HEK293 (cell line): ENCODE measurements around the gene UGT1A4.

Experiments
- CTCF ChIA-PET: fragments of 350-600 bp; formaldehyde crosslinking; extraction: SDS; loops from one replicate; lab custom pipeline; 2021; ENCODE audit warnings: antibody characterized with exemption; lab: Yijun Ruan, JAX
- POLR2A ChIA-PET: fragments of 300-600 bp; formaldehyde crosslinking; extraction: SDS; loops from one replicate; lab custom pipeline; 2020; ENCODE audit warnings: antibody characterized with exemption, inconsistent platforms; lab: Yijun Ruan, JAX
- H3K27ac ChIP-seq: fragments of 200-500 bp; sonication (Bioruptor generic); 2 replicates; pipeline ENCODE4 v1.5.1; 2014; ENCODE audit warnings: low read depth, low read length, control low read depth, inconsistent platforms; ENCODE audit errors: extremely low read depth
- H3K36me3 ChIP-seq, 2 experiments: fragments of 200-500 bp in 1 of 2; sonication (Bioruptor generic) in 1 of 2; 1 replicate in 1 of 2; 2 replicates in 1 of 2; pipeline ENCODE4 v1.5.1; 2014 to 2017; ENCODE audit warnings: inconsistent platforms in 2 of 2, low read length in 2 of 2; ENCODE audit not compliant: control insufficient read depth in 2 of 2, insufficient read depth in 1 of 2
- H3K4me1 ChIP-seq: fragments of 200-500 bp; sonication (Bioruptor generic); 2 replicates; pipeline ENCODE4 v1.5.1; 2014; ENCODE audit warnings: mild to moderate bottlenecking, low read length, inconsistent platforms; ENCODE audit not compliant: control insufficient read depth, insufficient read depth
- H3K4me3 ChIP-seq: 2 replicates; pipeline ENCODE4 v1.5.1; 2011; ENCODE audit warnings: low read depth, mild to moderate bottlenecking, control low read depth, low read length, moderate library complexity
- H3K9me3 ChIP-seq: fragments of 200-500 bp; sonication (Bioruptor generic); 2 replicates; pipeline ENCODE4 v1.5.1; 2014; ENCODE audit warnings: low read depth, low read length, inconsistent platforms; ENCODE audit not compliant: control insufficient read depth, insufficient read depth
- GLI2 ChIP-seq: fragments of 450-650 bp; formaldehyde crosslinking; IDR thresholded peaks from 2 replicates; pipeline ENCODE4; 2017; ENCODE audit warnings: missing biosample characterization, missing genetic modification characterization, low read depth, borderline replicate concordance
- MYNN ChIP-seq: fragments of 450-650 bp; formaldehyde crosslinking; IDR thresholded peaks from 2 replicates; pipeline ENCODE4 v1.5.1; 2016; ENCODE audit warnings: missing biosample characterization, missing genetic modification characterization, borderline replicate concordance
- PRDM10 ChIP-seq: fragments of 450-650 bp; formaldehyde crosslinking; IDR thresholded peaks from 2 replicates; pipeline ENCODE4 v1.5.1; 2016; ENCODE audit warnings: missing biosample characterization, missing genetic modification characterization
- SP2 ChIP-seq: fragments of 450-650 bp; formaldehyde crosslinking; IDR thresholded peaks from 2 replicates; pipeline ENCODE4 v1.5.1; 2016; ENCODE audit warnings: missing biosample characterization, missing genetic modification characterization
- ZNF155 ChIP-seq: fragments of 450-650 bp; formaldehyde crosslinking; IDR thresholded peaks from 2 replicates; pipeline ENCODE4 v1.5.1; 2016; ENCODE audit warnings: missing biosample characterization, missing genetic modification characterization
- ZNF157 ChIP-seq: fragments of 450-650 bp; formaldehyde crosslinking; IDR thresholded peaks from 2 replicates; pipeline ENCODE4 v1.5.1; 2016; ENCODE audit warnings: missing biosample characterization, missing genetic modification characterization
- ZNF2 ChIP-seq: fragments of 450-650 bp; formaldehyde crosslinking; IDR thresholded peaks from 2 replicates; pipeline ENCODE4 v1.5.1; 2016; ENCODE audit warnings: missing biosample characterization, missing genetic modification characterization
- ZNF223 ChIP-seq: fragments of 450-650 bp; formaldehyde crosslinking; IDR thresholded peaks from 2 replicates; pipeline ENCODE4 v1.5.1; 2016; ENCODE audit warnings: missing biosample characterization, missing genetic modification characterization
- ZNF292 ChIP-seq: fragments of 450-650 bp; formaldehyde crosslinking; IDR thresholded peaks from 2 replicates; pipeline ENCODE4 v1.5.1; 2016; ENCODE audit warnings: low read depth, missing biosample characterization, missing genetic modification characterization, borderline replicate concordance
- ZNF302 ChIP-seq: fragments of 450-650 bp; formaldehyde crosslinking; IDR thresholded peaks from 2 replicates; pipeline ENCODE4 v1.5.1; 2016; ENCODE audit warnings: missing biosample characterization, missing genetic modification characterization, low read depth
- ZNF350 ChIP-seq: fragments of 450-650 bp; formaldehyde crosslinking; IDR thresholded peaks from 2 replicates; pipeline ENCODE4 v1.5.0; 2017; ENCODE audit warnings: missing biosample characterization, mild to moderate bottlenecking, missing genetic modification characterization
- ZNF362 ChIP-seq: fragments of 450-650 bp; formaldehyde crosslinking; IDR thresholded peaks from 2 replicates; pipeline ENCODE4 v1.5.1; 2016; ENCODE audit warnings: missing biosample characterization, missing genetic modification characterization
- ZNF449 ChIP-seq: fragments of 450-650 bp; formaldehyde crosslinking; IDR thresholded peaks from 2 replicates; pipeline ENCODE4 v1.5.1; 2017; ENCODE audit warnings: missing biosample characterization, mild to moderate bottlenecking, missing genetic modification characterization, moderate library complexity
- ZNF48 ChIP-seq: fragments of 450-650 bp; formaldehyde crosslinking; IDR thresholded peaks from 2 replicates; pipeline ENCODE4 v1.5.1; 2016; ENCODE audit warnings: missing biosample characterization, missing genetic modification characterization
- ZNF513 ChIP-seq: fragments of 450-650 bp; IDR thresholded peaks from 2 replicates; pipeline ENCODE4 v1.5.1; 2018; ENCODE audit warnings: missing biosample characterization, missing genetic modification characterization
- ZNF558 ChIP-seq: fragments of 450-650 bp; formaldehyde crosslinking; IDR thresholded peaks from 2 replicates; pipeline ENCODE4 v1.5.1; 2016; ENCODE audit warnings: missing biosample characterization, missing genetic modification characterization
- ZNF707 ChIP-seq: fragments of 450-650 bp; formaldehyde crosslinking; IDR thresholded peaks from 2 replicates; pipeline ENCODE4 v1.5.1; 2016; ENCODE audit warnings: missing biosample characterization, missing genetic modification characterization
- ZNF747 ChIP-seq: fragments of 450-650 bp; formaldehyde crosslinking; IDR thresholded peaks from 2 replicates; pipeline ENCODE4 v1.5.1; 2016; ENCODE audit warnings: missing biosample characterization, missing genetic modification characterization
- ZNF777 ChIP-seq: fragments of 450-650 bp; formaldehyde crosslinking; IDR thresholded peaks from 2 replicates; pipeline ENCODE4 v1.5.1; 2017; ENCODE audit warnings: missing biosample characterization, missing genetic modification characterization, borderline replicate concordance
- ZNF785 ChIP-seq: fragments of 450-650 bp; formaldehyde crosslinking; IDR thresholded peaks from 2 replicates; pipeline ENCODE4 v1.5.1; 2016; ENCODE audit warnings: missing biosample characterization, missing genetic modification characterization
- TF ChIP-seq, protein P1 (sequence below): fragments of 450-650 bp; formaldehyde crosslinking; IDR thresholded peaks from 2 replicates; pipeline ENCODE4 v1.5.1; 2017; ENCODE audit warnings: missing biosample characterization, missing genetic modification characterization
- TF ChIP-seq, protein P2 (sequence below): fragments of 450-650 bp; formaldehyde crosslinking; IDR thresholded peaks from 2 replicates; pipeline ENCODE4 v1.5.1; 2016; ENCODE audit warnings: missing biosample characterization, missing genetic modification characterization

UGT1A4 gene

DNA sequence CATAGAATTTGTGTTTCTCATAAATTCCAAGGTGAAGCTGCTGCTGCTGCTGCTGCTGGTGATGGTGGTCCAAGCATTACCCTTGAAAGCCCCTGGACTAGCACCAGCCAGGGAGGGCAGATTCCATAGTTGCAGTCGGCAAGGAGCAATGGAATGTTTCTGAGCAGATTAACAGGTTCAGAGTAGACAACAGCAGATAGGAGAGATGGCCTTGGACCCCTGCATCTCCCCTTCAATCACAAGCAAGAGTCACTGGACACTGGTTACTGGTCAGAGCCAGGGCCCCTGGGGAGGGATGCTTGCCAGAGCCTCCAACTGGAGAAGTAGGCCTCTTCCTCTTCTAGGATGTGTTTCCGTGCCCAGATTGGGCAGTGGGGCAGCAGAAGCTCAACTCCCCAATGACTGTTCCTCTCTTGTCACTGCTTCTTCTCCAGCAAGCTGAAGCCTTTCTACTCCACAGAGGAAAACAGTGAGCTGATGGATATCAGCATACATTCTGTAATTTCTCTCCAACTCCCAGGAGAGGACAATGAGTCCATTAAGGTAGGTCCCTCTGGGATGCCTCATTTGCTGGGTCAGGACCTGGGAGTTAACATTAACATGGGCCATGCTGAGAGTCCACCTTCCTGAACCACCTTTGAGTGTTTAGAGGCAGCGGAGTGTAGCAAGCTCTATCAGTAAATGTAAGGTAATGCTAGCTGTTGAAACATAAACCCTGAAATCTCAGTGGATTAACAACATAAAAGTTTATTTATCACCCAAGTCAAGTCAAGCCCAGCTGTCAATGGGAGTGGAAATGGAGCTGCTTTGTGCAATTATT lies 94.9 kb downstream of the UGT1A4 start:
- Histone ChIP-seq H3K27ac (no peak overlapping the region), H3K4me3 (no peak overlapping the region), H3K36me3 (no peaks in the 10 kb centered on the region), H3K4me1 (peaks cover 5% of the 10 kb centered on the region; the same call in 1 of the 2 replicates), H3K9me3 (no peaks in the 10 kb centered on the region)
- POLR2A ChIA-PET, result no interaction called here
- TF ChIP-seq MYNN (tag by site-specific recombination), result no peak
- no peak for TF ChIP-seq GLI2 (tag by site-specific recombination)
- TF ChIP-seq, protein P1, sequence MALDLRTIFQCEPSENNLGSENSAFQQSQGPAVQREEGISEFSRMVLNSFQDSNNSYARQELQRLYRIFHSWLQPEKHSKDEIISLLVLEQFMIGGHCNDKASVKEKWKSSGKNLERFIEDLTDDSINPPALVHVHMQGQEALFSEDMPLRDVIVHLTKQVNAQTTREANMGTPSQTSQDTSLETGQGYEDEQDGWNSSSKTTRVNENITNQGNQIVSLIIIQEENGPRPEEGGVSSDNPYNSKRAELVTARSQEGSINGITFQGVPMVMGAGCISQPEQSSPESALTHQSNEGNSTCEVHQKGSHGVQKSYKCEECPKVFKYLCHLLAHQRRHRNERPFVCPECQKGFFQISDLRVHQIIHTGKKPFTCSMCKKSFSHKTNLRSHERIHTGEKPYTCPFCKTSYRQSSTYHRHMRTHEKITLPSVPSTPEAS, result no peak
- no peak for TF ChIP-seq ZNF785 (tag by site-specific recombination)
- TF ChIP-seq ZNF155 (tag by site-specific recombination), result no peak
- no peak for TF ChIP-seq ZNF2
- TF ChIP-seq ZNF157 (tag by site-specific recombination), result no peak
- no peak for TF ChIP-seq ZNF558 (tag by site-specific recombination)
- TF ChIP-seq ZNF350 (tag by site-specific recombination), result no peak
- TF ChIP-seq ZNF777, result no peak
- TF ChIP-seq SP2 (tag by site-specific recombination), result no peak
- TF ChIP-seq ZNF747 (tag by site-specific recombination), result no peak
- TF ChIP-seq, protein P2, sequence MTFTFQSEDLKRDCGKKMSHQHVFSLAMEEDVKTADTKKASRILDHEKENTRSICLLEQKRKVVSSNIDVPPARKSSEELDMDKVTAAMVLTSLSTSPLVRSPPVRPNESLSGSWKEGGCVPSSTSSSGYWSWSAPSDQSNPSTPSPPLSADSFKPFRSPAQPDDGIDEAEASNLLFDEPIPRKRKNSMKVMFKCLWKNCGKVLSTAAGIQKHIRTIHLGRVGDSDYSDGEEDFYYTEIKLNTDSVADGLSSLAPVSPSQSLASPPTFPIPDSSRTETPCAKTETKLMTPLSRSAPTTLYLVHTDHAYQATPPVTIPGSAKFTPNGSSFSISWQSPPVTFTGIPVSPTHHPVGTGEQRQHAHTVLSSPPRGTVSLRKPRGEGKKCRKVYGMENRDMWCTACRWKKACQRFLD (tag by site-specific recombination), result no peak
- TF ChIP-seq ZNF449 (tag by site-specific recombination), result no peak
- TF ChIP-seq ZNF48 (tag by site-specific recombination), result no peak
- no peak for TF ChIP-seq ZNF223 (tag by site-specific recombination)
- TF ChIP-seq ZNF707 (tag by site-specific recombination), result no peak
- CTCF ChIA-PET, result no interaction called here

DNA sequence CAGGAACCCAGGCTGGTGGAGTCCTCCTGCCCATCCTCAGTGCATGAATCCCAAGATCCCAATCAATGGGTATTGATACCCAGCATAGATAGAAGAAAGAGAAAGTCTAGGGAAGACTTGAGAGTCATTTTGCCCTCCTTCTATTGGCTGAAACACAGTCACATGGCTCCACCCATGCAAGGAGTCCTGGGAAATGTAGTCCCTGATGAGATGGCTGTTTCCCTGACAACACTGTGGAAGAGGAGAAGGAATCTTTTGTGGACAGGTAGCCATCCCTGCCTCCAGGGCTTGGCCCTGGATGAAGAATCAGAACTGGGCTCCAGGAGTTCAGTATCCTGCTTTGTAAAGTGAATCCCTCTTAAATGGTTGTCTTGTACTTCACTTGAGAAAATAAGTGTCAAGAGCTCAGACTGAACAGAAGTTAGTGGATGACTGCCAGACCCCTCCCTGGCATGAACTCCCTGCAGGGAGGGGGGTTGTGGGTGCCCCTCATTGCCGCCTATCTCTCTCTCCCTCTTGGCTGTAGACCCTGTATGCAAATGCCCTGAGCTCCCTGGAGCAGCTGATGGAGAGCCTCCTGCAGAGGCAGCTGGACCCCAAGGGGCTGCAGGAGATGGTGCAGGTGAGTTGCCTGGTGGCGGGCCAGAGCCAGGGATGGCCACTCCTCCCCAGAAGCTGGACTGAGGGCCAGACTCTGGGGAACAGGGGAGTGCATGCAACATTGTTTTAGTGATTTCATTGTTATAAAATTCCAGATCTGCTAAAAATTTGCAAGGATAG lies 95.7 kb downstream of the UGT1A4 start:
- H3K9me3 ChIP-seq, result no peaks in the 10 kb centered on the region
- ChIA-PET POLR2A (no interaction called here), CTCF (no interaction called here)
- no peak overlapping the region for H3K27ac ChIP-seq
- H3K4me1 ChIP-seq, result peaks cover 5% of the 10 kb centered on the region; the same call in 1 of the 2 replicates
- H3K4me3 ChIP-seq, result no peak overlapping the region
- H3K36me3 ChIP-seq, result no peaks in the 10 kb centered on the region
- no peak for TF ChIP-seq ZNF513
- no peak for TF ChIP-seq ZNF362
- no peak for TF ChIP-seq ZNF302 (tag by site-specific recombination)
- no peak for TF ChIP-seq PRDM10
- no peak for TF ChIP-seq ZNF292 (tag by site-specific recombination)
